OCI-LY1 (cell line): ENCODE results near the gene CEP95.

ENCODE experiments used
- EZH2 ChIP-seq: fragments of 200-600 bp; sonication (generic), shearing (Covaris generic); IDR thresholded peaks from 2 replicates; pipeline ENCODE4 v1.8.0; 2017; ENCODE audit warnings: borderline replicate concordance, mixed run types, mild to moderate bottlenecking, antibody characterized with exemption, low read length, moderate library complexity, mixed read lengths
- TF ChIP-seq, protein P1 (sequence below): fragments of 200-600 bp; sonication (generic), shearing (Covaris generic); IDR thresholded peaks from 2 replicates; pipeline ENCODE4 v1.5.1; 2017; ENCODE audit warnings: mild to moderate bottlenecking, antibody characterized with exemption, low read length, moderate library complexity, mixed read lengths

DNA sequence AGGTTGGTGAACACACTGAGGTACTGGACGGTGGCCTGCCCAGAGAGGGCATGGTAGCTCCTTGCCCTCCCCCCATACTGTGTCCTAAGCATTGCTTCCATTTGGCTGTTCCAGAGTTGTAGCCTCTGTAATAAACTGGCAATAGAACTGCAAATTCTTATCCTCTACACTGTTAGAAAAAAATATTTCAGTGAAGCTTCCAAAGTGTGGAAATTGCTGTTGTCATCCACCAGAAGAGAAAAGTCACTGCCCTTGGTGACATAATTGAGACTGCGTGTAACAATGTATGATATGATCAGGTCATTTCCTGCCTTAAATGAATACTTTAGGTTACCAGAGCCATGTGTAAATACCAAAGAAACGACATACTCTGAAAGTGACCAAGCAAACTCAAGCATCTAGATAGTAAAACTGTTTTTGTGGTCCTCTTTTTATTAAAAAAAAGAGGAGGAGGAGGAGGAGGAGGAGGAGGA is 65.9 kb downstream of the CEP95 start:
- TF ChIP-seq, protein P1, sequence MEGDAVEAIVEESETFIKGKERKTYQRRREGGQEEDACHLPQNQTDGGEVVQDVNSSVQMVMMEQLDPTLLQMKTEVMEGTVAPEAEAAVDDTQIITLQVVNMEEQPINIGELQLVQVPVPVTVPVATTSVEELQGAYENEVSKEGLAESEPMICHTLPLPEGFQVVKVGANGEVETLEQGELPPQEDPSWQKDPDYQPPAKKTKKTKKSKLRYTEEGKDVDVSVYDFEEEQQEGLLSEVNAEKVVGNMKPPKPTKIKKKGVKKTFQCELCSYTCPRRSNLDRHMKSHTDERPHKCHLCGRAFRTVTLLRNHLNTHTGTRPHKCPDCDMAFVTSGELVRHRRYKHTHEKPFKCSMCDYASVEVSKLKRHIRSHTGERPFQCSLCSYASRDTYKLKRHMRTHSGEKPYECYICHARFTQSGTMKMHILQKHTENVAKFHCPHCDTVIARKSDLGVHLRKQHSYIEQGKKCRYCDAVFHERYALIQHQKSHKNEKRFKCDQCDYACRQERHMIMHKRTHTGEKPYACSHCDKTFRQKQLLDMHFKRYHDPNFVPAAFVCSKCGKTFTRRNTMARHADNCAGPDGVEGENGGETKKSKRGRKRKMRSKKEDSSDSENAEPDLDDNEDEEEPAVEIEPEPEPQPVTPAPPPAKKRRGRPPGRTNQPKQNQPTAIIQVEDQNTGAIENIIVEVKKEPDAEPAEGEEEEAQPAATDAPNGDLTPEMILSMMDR: no peak
- no peak for TF ChIP-seq EZH2
